HG02623 (cell line): ENCODE results near the gene LELP1.
"Not testable (repeated sequence)": the region's sequence is repeated elsewhere in the genome, so short reads cannot be mapped to it uniquely, and the experiment has no call there.

ENCODE experiments used
- ATAC-seq: cut with Tn5 transposase; IDR thresholded peaks from one replicate; pipeline ENCODE4 v1.9.1; 2021; ENCODE audit warnings: moderate library complexity; ENCODE audit not compliant: unreplicated experiment

Gene LELP1

DNA sequence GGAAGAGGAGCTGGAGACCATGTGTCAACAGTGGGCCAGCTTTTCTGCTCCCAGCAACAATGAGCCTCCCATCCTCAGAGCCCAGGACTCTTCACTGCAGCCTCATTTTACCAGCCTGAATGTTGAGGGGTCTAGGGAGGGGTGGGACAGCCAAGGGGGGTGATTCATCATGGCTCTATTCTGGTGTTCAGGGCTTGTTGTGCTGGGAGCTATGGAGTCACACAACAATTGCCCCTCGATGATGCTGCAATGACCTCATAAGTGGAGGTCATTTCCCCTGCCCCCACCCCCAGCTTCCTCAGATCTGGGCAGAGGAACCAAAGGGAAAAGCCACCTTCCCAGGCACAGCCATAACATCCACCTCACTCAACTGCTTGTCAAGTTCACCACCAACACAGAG, at the start of gene LELP1:
LELP1 (plus strand) TSS at position 301 of the 400 bp plus-strand sequence. CDS start 1,278 bp downstream, outside the sequence.
- no peak for ATAC-seq

GRCh38 chr1:153155541-153155940, 47.7 kb upstream of the LELP1 start:
- ATAC-seq = no peak

GRCh38 chr1:153168686-153169085, 34.5 kb upstream of the LELP1 start:
- no peak for ATAC-seq

- ATAC-seq = no peak
Observed at GRCh38 chr1:153174624-153175023, 28.6 kb upstream of the LELP1 start.

- no peak for ATAC-seq
Observed at GRCh38 chr1:153178922-153179321, 24.3 kb upstream of the LELP1 start.

DNA sequence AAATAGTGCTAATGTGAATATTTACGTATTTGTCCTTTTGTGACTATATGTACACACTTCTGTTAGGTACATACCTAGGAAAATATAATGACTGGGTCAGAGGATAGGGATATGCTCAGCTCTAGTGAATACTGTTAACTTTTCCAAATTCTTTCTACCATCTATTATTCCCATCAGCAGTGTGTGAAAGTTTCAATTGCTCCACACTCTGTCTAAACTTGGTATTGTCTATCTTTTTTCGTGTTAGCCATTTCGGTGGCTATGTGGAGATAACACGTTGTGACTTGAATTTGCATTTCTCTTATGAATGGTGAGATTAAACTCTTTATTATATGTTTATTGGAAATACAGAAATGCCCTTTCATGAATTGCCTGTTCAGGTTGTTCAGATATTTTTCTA, 22.7 kb upstream of the LELP1 start:
- ATAC-seq = no peak

DNA sequence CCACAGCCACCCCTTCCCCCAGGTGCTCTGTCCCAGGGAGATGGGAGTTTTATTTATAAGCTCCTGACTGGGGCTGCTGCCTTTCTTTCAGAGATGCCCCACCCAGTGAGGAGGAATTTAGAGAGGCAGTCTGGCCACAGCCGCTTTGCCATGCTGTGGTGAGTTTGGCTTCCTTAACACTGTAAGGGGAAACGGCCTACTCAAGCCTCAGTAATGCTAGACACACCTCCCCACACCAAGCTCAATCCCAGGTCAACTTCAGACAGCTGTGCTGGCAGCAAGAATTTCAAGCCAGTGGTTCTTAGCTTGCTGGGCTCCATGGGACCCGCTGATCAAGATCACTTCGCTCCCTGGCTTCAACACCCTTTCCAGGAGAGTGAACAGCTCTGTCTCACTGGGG, 14.9 kb upstream of the LELP1 start:
- not testable (repeated sequence) for ATAC-seq

DNA sequence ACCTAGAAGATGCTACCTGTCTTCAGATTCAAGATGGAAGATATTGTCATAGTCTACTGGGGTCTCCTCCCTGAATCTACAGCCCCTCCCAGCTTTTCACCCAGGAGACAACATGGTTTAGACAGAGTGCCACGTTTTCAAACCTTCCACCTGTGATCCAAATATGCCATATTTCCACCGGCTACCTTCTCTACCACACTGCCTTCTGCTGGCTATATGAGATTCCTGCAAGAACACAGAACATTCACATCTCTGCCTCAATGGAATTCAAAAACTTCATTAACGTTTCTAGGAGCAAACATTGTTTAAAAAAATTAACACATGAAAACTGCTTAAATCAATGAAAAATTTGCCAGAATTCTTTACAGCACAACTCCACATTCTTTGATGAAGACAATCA, 12.9 kb upstream of the LELP1 start:
- ATAC-seq = no peak

- ATAC-seq = no peak
Observed at GRCh38 chr1:153192697-153193096, 10.5 kb upstream of the LELP1 start.

DNA sequence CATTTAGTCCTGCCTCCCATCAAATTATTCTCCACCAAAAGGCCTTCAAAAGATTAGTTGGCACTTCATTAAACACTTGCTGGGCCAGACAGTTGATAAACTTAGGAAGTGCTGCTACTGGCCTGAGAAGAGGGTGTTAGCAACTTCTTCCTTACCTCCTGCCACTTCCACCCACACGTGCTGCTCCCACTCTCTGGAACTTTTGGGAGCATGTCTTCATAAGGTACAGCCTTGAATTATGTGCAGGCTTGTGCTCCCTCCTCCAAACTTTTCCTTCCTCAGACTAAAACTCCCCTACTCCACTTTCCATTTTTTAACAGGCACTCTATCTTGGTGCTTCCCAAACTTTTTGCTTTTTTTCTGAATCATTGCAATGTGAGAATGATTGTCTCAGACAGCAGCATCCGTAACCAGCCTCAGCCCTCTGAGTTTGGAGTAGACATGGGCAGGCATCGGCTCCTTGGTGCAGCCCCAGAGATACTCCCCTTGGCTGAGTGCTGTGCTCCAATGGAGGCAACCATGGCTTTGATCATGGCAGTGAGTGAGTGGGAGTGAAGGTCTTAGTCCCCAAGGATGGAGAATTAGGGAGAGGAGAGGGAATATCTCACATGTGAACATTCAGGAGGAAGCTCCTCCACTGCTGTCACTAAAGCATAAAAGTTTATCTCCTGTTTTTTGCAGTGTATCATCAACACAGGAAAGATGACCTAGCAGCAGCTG, 8.7 kb upstream of the LELP1 start:
- ATAC-seq = no peak

DNA sequence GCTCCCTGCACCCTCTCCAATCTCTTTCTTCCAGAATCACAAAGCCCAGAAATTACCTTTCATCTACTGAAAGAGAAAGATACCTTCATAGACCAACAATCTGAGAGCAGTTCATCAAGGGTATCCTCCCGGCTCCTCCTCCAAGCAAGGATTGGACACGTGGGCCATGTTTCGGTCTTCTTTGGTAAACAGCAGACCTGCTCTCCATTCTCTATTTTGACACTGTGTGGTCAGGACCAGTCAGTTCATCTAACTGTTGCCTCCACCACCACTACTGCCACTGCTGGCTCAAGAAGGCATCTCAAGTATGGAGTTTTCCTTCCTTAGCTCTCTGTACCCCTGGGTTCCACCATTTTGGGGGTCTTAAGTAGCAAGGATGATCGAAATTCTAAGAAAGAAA, 8.0 kb upstream of the LELP1 start:
- no peak for ATAC-seq

DNA sequence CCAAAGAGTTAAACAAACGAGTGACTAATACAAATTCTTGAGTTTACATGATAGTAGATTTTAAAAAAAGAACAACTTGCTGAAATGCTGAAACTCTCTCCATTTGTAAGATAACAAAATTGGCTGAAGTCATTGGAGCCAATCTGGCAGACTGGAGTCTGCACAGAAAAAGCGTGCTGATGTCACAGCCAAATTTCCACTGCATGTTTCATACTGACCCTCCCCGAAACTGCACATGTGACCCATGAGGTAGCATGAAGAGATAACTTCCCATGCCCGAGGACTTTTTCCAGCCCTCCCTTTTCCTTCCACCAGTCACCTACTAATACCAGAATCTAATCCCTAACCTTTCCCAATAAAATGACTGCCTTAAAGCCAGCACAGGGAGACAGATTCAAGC, 1.2 kb upstream of the LELP1 start:
- no peak for ATAC-seq

DNA sequence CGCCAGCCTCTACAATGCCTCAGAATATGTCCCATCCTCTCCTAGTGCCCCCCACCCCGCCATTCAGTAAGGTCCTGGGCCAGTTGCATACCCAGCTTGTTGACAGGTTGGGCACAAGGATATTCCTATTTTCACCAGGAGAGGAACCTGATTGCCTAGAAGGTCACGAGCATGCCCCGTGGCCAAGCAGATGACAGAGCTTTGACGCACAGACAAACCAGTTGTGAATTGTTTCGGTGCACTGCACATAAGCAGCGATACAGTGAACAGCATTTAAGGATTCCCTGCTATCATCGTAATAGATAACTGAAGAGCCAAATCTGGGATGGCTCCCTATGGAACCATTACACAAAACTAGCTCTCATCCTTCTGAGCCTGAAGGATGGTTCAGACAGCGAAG, 3.4 kb downstream of the LELP1 start:
- no peak for ATAC-seq

DNA sequence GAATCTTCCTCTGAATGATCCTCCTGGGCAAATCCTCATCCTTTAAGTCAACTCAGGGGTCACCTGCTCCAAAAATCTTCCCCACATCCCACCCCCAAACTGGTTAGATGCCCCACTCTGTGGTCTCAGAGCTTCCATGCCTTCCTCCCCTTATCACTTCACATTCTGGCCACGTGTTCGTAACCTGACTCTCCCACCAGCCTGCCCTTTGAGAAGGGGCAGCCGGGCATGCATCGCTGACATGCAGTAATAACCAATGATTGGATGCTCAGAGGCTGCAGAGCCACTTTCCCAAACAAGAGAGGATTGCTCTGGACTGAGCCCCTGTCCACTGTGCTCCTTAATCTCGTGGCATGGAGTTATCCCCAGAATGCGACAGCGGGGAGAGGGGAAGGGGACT, 7.0 kb downstream of the LELP1 start:
- ATAC-seq = no peak

DNA sequence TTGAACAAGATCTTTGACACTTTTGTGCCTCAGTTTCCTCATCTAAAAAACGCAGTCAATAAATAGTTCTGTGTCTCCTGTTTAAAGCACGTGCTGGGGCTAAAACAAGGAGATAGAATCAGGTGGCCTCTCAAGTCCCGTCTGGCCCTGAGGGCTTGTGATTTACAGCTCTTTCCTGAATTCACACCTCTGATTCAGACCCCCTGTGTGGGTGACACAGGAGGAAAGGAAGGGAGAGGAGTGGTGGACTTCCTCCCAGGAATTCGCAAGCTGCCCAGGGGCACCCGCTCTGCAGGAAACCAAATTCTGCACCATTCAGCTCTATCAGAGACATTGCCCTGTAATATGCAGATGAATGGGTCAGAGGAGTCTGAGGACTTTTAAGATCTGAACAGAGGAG, 9.0 kb downstream of the LELP1 start:
- ATAC-seq = no peak

DNA sequence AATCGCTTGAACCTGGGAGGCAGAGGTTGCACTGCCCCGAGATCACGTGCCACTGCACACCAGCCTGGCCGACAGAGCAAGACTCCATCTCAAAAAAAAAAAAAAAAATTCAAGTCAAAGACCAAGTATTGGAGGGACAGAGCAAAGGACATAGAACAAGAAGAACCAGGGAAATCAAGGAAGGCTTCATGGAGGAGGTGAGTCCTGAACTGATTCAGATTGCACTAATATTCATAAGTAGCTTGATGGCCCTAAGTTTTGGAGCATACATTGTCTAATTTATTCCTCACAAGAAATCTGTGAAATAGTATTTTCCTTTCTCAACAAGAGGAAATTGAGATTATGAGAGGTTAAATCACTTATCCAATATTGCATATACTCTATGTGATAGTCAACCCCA, 10.3 kb downstream of the LELP1 start:
- no peak for ATAC-seq

GRCh38 chr1:153217212-153217611, 14.0 kb downstream of the LELP1 start, which contains the start of gene PRR9:
PRR9 (plus strand) TSS chr1:153217584; CDS start chr1:153218145, 561 bp downstream.
- ATAC-seq = no peak

- no peak for ATAC-seq
Observed at GRCh38 chr1:153217744-153218416, 14.7 kb downstream of the LELP1 start.

DNA sequence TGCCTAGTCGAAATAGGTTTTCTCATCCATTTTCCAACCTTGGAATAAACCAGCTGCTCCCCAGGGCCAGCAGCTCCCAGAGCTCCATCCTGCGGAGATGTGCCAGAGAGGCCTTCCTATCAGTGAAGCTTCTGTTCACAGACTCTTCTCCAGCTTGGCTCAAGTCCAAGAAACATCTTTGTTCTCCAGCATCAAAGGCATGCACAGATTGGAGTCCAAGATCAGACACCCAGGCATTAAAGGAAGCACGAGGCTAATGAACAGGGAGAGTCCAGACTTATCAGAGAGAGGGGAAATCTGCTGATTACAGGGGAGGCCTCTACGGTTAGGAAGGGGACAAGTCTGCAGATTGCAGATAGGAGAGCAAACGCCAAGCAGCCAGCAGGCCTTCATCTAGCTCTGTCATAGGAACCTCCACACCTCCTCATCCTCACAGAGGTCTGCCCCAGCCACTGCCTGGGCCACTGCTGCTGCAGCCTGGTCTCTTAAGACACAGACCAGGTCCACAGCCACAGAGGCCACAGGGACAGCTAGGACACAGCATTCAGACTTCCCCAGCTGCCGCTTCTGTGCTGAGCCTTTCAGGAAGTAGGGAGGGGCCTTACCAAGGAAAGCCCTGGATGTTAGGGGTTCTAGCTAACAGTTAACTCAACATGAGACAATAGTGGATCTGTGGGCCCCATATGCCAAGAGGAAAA, 17.5 kb downstream of the LELP1 start:
- ATAC-seq = no peak

DNA sequence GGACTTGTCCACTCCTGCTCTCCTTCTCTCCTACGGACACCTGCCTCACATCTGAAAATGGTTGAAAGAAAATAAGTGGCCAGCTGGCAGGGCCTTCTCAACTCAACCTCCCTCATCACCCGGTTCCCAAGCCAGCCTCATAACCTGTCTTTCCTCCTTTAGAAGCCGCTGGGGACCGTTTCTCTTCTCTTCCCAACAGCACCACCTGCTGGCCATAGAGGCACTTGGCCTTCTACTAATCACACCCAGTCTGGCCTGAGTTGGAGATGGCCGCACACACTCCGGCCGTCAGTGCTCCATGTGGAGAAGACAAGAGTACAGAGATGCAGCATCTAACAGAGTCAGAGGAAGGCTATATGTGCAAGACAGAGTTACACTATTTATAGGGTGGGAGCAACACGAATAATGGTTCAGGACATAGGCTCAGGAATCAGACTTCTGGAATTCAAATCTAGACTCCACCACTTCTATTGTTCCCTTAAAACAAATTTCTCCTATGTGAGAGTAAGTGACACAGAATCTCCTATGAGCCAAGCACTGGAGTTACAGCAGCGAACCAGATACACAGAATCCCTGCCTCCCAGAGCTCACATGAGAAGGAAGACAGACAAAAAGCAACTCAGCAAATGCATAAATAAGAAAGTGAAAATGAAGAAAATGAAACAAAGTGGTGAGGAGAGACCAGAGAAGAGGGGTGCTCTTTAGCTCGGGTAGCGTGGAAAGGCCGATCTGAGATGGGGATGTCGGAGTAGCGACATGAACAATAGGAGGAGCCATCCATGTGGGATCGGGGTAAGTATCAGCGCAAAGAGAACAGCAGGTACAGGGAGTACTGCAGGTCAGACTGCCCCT, 20.0 kb downstream of the LELP1 start:
- peak; percentile 64 for ATAC-seq

DNA sequence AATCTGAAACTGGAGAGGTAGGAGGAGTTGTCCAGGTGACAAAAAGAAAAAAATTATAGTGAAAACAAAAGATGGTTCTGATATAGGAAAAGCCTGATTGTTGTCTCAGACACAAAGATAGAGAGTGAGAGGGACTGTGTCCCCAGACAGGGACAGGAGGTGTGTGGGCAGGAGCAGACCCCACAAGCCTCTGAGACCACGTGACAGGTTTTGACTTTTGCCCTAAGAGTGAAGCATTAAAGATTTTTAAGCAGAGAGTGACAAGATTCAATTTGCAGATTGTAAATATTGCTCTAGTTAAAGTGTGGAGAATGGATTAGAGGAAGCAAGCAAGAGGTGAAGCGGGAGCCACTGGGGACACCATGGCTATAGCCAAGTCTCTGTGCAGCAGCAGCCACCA, 24.6 kb downstream of the LELP1 start:
- ATAC-seq = no peak
